Upper lobe of left lung (tissue), 4 donors: ENCODE measurements around the gene NINJ1.

ENCODE experiments used
- POLR2A ChIP-seq, 4 donors: fragments of 450-650 bp; IDR thresholded peaks; one replicate each; pipeline ENCODE4 v1.5.1; 2016 to 2017; ENCODE audit warnings: antibody characterized with exemption in 4 of 4, mild to moderate bottlenecking in 2 of 4
- TF ChIP-seq, protein P1 (sequence below), 6 experiments: fragments of 450-650 bp in 4 of 6; fragments of 200-600 bp in 2 of 6; sonication (generic) in 2 of 6; IDR thresholded peaks; one replicate each; pipeline ENCODE4 v1.5.1; 2016 to 2019; ENCODE audit warnings: antibody characterized with exemption in 6 of 6

DNA sequence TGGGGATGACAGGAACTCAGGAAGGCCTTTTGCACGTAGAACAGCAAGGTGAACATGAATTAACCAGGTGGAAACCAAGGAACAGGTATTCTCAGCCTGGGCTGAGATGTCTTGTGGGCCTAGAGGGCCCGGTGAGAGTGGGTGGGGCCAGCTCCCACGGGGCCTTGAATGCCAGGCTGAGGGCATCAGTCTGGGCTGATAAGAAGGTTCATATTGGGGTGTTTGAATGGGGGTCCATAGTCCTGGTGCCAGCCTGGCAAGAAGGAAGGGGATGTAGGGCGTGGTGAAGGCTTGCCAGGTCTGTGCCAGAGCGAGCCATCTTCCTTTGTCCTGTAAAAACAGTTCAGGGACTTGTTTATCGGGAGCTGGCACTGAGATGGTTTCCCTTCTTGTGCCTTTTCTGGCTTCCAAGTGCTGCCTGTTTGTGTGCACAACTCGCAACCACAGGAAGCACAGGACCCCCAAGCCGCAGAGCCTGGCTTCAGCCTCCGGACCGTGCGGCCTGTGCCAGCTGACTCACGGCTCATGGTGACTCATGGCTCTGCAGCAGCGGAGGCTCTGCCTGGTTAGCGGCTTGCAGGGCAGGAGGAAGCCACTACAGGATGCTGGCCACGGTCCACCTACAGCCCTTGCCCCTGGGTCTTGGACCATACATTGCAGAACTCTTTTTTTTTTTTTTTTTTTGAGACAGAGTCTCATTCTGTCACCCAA, 35.7 kb downstream of the NINJ1 start:
- TF ChIP-seq POLR2A (IDR thresholded peaks at IDR 0.05), result peak in 2 of 4 donors; percentile 30 to 60
- TF ChIP-seq, protein P1, sequence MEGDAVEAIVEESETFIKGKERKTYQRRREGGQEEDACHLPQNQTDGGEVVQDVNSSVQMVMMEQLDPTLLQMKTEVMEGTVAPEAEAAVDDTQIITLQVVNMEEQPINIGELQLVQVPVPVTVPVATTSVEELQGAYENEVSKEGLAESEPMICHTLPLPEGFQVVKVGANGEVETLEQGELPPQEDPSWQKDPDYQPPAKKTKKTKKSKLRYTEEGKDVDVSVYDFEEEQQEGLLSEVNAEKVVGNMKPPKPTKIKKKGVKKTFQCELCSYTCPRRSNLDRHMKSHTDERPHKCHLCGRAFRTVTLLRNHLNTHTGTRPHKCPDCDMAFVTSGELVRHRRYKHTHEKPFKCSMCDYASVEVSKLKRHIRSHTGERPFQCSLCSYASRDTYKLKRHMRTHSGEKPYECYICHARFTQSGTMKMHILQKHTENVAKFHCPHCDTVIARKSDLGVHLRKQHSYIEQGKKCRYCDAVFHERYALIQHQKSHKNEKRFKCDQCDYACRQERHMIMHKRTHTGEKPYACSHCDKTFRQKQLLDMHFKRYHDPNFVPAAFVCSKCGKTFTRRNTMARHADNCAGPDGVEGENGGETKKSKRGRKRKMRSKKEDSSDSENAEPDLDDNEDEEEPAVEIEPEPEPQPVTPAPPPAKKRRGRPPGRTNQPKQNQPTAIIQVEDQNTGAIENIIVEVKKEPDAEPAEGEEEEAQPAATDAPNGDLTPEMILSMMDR (IDR thresholded peaks at IDR 0.05), result peak in 1 of 6 experiments; percentile 12
